ENCODE measurements around the gene MGAT4B. TPM values are rescaled to one million over a fixed set of nuclear protein-coding genes. Genes with fewer than 3 reads are reported as not detected.
A peak's percentile ranks its signal among the peaks of the same experiment; 100 is the strongest.

Gene MGAT4B
- total and polyA plus RNA-seq, 2 of the 13 experiments (the other 11 are each of a cell fraction or from before 2014, with no cell fraction given): 93.5 to 130 TPM

- no peak for TF ChIP-seq DBP (CRISPR knock-in tag; IDR thresholded peaks at IDR 0.05; ENCODE audit: not compliant biosample characterization)
- TF ChIP-seq RERE (CRISPR knock-in tag; IDR thresholded peaks at IDR 0.05; ENCODE audit: low read depth): peak; percentile 80
- peak; percentile 55; the same call in 1 of the 2 replicates for TF ChIP-seq HHEX (CRISPR knock-in tag; IDR thresholded peaks at IDR 0.05)
- TF ChIP-seq RARG (CRISPR knock-in tag; IDR thresholded peaks at IDR 0.05; ENCODE audit: low read depth): peak; percentile 96
- no peak for TF ChIP-seq BATF2 (CRISPR knock-in tag; IDR thresholded peaks at IDR 0.05)
- TF ChIP-seq ETV5 (CRISPR knock-in tag; IDR thresholded peaks at IDR 0.05; ENCODE audit: borderline replicate concordance): peak; percentile 94
- peak; percentile 20 for TF ChIP-seq RAD21 (CRISPR knock-in tag; IDR thresholded peaks at IDR 0.05)
- peak; percentile 86; the same call in 1 of the 2 replicates for TF ChIP-seq PITX1 (CRISPR knock-in tag; IDR thresholded peaks at IDR 0.05)
- no peak for TF ChIP-seq NFATC3 (CRISPR knock-in tag; IDR thresholded peaks at IDR 0.05)
- TF ChIP-seq ZNF782 (CRISPR knock-in tag; IDR thresholded peaks at IDR 0.05; ENCODE audit: borderline replicate concordance): 0 out of 2 replicates have a peak, but pooled peaks have one; percentile 19
- TF ChIP-seq IRX3 (CRISPR knock-in tag; IDR thresholded peaks at IDR 0.05; ENCODE audit: borderline replicate concordance, low read depth): no peak
- TF ChIP-seq KDM6A (CRISPR knock-in tag; IDR thresholded peaks at IDR 0.05; ENCODE audit: low read depth): peak; percentile 72; the same call in 1 of the 2 replicates
- TF ChIP-seq ZNF33A (CRISPR knock-in tag; IDR thresholded peaks at IDR 0.05; ENCODE audit: borderline replicate concordance): no peak
- no peak for TF ChIP-seq ZNF7 (CRISPR knock-in tag; IDR thresholded peaks at IDR 0.05)
- peak; percentile 82 for TF ChIP-seq MED8 (CRISPR knock-in tag; IDR thresholded peaks at IDR 0.05; ENCODE audit: insufficient replicate concordance)
- TF ChIP-seq NFKBIZ (CRISPR knock-in tag; IDR thresholded peaks at IDR 0.05): peak; percentile 97
- TF ChIP-seq ZNF75D (CRISPR knock-in tag; IDR thresholded peaks at IDR 0.05; ENCODE audit: borderline replicate concordance): no peak
- TF ChIP-seq ZNF749 (CRISPR knock-in tag; IDR thresholded peaks at IDR 0.05; ENCODE audit: borderline replicate concordance): peak; percentile 91; the same call in 1 of the 2 replicates
- TF ChIP-seq HNRNPH1 (optimal IDR thresholded peaks at IDR 0.05; ENCODE audit: low read depth, low read length): peak; percentile 35
- peak; percentile 76; the same call in 1 of the 2 replicates for TF ChIP-seq MYC (CRISPR knock-in tag; IDR thresholded peaks at IDR 0.05; ENCODE audit: borderline replicate concordance)
- TF ChIP-seq JDP2 (CRISPR knock-in tag; IDR thresholded peaks at IDR 0.05; ENCODE audit: borderline replicate concordance): peak; percentile 21; the same call in 1 of the 2 replicates
- TF ChIP-seq ZBTB34 (CRISPR knock-in tag; IDR thresholded peaks at IDR 0.05): peak; percentile 66; the same call in 1 of the 2 replicates
Measured at GRCh38 chr5:179818746-179819295, 12.2 kb upstream of the MGAT4B start (continued).

Data from HepG2 (cell line).